CD1c-positive myeloid dendritic cell (primary cell): ENCODE results near the gene CFAP161.

Experiments
- DNase-seq: peaks from one replicate; pipeline ENCODE4 v3.0.0-alpha.2; 2016; ENCODE audit errors: extremely low spot score

The CFAP161 gene

DNA sequence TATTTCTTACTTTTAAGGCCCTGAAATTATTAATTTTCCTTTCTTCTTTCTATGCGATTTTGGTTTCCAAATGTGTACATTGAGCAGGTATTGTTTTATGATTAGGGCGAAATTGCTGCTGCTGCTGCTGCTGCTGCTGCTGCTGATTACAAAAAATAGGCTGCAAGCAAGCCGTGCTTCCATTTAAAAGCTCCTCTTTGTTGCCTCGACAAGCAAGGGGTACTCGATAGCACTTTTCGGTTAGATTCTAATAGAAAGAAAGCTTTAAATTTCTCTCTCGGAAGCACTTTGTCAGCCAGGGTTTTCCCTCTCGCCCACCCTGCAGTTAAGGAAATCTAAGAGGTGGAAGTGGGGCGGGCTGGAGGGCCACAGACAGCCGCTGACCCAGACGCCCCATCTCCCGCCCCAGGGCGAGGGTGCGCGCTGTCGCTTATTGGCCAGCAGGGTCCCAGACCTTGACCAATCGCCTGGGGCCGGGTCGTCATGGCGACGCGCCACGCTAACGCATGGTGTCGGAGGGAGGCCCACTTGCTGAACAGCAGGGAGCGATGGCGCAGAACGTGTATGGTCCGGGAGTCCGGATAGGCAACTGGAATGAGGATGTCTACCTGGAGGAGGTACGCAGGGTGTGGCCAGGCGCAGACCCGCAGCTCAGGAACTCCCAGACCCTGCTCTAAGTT lies at the start of gene CFAP161:
TSS of gene CFAP161 (plus strand) at position 489 of the 680 bp plus-strand sequence. CDS start at position 549, 60 bp downstream.
- peak; percentile 34 for DNase-seq

- DNase-seq, result no peak
Measured at GRCh38 chr15:81084716-81085115, 49.4 kb upstream of the CFAP161 start.

DNA sequence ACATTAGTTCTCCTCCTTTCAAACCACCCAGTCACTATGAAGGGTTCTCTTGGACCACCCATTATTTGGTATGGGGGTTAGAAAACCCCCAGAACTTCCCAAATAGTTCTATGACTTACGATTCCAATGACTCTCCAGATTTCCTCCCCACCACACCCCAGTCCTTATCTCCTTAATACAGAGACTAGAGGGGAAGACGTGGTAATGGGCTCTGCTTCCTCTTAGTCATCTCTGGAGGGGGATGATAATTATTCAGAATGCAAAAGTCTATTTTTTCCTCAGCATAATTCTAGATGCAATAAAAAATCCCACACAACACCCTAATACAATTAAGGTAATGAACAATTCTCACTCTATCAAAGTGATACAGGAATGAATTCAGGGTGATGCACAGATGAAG lies 48.9 kb upstream of the CFAP161 start:
- no peak for DNase-seq

DNA sequence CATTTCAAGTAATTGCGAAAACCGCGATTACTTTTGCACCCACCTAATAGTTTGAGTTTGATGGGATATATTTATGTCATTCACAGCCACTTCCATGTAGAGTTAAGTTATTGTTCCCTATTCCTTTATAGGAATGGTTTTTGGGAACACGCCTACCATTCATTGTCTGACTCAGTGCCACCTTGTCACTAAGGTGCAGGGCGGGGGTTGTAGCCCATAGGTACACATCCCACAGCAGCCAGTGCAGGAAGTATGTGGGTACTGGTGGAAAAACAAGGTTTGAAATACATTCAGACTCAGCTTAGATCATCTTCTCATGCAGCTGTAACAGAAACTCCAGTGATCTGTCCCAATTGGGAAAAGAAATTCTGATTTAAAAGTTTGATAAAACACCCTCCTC lies 48.2 kb upstream of the CFAP161 start:
- DNase-seq, result no peak

DNA sequence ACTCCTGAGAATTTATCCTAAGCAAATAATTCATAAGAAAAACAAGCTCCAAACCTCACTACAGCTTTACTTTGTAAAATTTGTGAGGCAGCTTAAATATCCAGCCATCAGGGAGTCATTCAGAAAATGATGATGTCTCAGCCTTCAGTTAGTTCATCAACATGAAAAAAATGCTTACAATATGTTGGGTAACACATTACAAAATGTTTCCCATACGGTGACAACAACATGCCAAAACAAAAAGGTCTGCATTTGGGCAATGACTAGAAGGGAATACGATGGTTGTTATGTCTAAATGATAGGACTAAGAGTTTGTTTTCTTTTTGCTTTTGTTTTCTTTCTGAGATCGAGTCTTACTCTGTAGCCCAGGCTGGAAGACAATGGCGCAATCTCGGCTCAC lies 47.0 kb upstream of the CFAP161 start:
- DNase-seq, result no peak

DNA sequence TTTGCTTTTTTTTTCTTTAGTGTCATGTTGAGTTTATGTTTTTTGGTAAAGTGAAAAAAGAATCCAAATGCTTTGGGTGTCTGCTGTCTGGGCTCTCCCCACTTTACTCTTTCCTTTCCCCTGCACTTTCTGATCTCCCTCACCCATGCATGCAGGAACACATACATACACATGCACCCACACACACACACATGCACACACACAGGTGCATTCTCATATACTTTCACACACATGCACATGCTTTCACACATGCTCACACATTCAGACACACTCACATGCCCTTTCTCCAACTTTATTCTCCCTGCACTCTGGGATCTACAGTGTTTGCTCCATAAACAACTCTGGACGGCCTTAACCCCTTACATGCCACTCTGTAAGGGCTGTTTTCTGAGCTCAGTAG lies 46.4 kb upstream of the CFAP161 start:
- DNase-seq, result no peak

GRCh38 chr15:81088470-81089013 lies 45.5 kb upstream of the CFAP161 start:
- no peak for DNase-seq

- DNase-seq, result peak; percentile 7
Measured at GRCh38 chr15:81091889-81092558, 42.0 kb upstream of the CFAP161 start.

- peak; percentile 44 for DNase-seq
Measured at GRCh38 chr15:81092559-81092902, 41.5 kb upstream of the CFAP161 start.

GRCh38 chr15:81093961-81094360 lies 40.1 kb upstream of the CFAP161 start:
- DNase-seq, result no peak

DNA sequence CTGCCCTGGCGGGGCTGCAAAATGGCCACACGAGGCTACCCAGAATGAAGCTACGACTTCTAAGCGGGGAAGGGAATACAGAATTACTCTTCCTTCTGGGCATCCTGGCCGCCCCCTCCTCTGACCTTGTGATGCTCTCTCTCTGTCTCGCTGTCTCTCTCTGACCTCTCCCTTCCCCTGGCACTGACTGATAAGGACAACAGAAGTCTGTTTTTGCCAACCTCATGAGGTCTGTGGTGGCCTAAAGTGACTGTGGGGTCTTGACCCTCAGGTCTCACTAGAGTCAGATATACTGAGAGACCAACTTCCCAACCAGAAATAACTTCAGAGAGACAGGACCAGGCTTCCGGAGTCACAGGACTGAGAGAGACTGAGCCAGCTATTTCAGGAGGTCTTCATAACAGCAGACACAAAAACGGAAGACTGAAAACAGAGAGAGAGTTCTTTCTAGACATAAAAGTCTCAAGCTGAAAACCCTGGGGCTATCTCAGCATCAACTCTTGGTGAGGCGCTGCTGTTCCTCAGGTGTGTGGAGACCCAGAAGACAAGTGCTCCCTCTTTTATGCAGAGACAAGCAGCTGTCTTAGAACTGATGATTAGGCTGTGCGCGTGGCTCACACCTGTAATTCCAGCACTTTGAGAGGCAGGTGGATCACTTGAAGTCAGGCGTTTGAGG lies 38.2 kb upstream of the CFAP161 start:
- no peak for DNase-seq

DNA sequence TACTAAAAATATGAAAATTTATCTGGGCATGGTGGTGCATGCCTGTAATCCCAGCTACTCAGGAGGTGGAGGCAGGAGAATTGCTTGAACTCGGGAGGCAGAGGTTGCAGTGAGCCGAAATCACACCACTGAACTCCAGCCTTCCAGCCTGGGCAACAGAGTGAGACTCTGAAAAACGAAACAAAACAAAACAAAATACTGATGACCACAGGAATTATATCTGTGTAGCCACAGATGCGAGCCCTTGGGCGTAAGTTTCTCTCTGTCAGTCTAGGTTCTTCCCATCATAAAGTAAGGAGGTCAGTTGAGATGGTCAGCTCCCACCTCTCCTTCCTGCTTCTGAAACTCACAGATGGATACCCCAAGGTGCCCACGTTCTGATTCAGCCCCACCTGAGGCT lies 37.7 kb upstream of the CFAP161 start:
- DNase-seq, result no peak

DNA sequence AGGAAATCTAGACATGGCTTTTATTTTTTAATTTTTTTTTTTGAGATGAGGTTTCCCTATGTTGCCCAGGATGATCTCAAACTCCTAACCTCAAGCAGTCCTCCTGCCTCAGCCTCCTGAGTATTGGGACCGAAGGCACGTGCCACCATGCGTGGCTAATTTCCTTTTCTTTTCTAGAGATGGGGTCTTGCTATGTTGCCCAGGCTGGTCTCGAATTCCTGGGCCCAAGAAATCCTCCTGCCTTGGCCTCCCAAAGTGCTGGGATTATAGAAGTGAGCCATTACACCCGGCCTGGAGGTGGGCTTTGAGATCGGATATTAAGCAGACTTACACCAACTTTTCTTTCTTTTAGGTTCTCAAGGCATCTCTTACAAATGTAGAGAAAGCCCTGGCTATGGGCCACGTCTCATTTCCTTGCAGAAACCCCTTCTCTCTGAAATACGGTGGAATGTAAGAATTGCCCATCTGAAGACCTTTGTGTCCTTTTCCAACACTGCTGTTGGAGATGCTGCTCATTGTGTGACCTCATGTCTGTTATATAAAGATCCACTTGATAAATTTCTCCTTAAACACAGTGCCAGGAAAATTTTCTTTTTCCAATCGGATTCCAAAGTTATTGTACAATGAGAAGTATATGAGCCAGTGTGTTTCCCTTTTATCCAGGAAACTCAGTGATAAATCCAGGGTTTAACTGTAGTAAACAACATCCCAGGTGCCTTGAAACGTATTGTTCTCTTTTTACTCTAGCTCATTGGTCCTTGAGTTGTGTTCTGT lies 36.8 kb upstream of the CFAP161 start:
- DNase-seq, result no peak

- DNase-seq, result no peak
Measured at GRCh38 chr15:81097890-81098280, 36.2 kb upstream of the CFAP161 start.

- DNase-seq, result no peak
Measured at GRCh38 chr15:81098349-81098748, 35.7 kb upstream of the CFAP161 start.

DNA sequence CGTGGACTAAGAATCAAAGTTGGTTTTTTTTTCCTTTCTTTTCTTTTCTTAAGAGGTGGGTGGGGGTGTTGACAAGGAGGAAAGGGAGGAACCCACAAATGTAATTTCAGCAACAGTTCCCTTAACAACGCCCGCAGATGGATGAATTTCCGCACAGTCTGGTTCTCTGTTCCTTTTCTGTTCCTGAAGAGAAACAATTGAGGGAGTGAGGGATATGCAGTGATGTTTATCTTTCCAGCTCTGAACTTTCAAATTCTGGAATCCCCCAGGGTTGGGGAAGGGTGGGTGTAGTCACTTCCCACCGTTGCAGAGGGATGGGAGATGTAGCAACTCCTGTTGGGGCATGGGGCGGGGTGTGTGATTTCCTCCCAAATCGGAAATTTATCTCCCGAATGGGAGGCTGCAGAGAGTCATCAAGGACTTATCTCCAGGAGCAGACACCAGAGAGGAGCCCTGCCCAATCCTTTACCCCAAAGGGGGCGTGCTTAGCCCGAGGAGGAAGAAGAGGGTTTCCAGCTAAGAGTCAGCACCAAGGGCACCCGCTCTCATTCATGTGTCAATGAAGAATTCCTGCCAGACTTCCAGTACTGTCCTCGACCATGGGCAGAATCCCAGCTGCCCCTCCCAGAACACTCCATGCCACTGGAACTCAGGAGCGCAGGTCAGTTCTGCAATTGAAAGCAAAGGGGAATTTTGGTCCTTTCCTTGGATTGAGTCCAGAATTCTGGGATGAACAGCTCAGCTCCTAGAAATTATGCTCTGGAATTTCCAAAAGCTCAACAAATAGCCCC lies 35.0 kb upstream of the CFAP161 start:
- DNase-seq, result peak; percentile 79

- no peak for DNase-seq
Measured at GRCh38 chr15:81101894-81102815, 31.9 kb upstream of the CFAP161 start.

- no peak for DNase-seq
Measured at GRCh38 chr15:81103857-81104256, 30.2 kb upstream of the CFAP161 start.

DNA sequence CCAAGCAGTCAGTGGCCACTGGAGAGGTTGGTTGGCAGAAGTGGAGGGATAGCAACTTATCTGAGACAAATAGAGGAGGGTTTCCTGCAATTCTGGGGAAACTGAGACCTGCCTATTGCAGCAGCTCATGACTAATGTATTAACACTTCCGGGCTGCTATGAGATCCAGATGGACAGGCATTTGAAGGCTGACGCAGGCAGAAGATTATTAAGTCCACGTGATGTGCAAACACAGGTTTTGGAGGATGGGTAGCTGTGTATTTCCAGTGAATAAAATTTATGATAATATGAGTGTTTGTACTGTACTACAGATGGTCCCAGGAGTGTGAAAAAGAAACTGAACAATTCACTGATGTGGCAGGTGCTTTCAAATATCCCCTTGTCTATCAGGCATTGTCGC lies 28.5 kb upstream of the CFAP161 start:
- no peak for DNase-seq

DNA sequence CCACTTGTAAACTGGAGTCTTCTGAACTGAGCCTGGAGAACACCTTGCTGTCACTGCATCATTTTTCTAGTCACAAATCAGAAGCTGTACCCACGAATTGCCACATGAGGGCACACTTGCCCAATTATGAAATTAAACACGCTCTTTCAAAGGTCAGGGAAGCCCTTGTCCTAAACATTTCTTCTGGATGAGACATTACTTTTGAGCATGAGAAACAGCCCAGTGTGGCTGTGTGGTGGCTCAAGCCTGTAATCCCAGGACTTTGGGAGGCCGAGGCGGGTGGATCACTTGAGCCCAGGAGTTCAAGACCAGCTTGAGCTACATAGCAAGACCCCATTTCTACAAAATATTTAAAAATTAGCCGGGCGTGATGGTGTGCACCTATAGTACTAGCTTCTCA lies 27.5 kb upstream of the CFAP161 start:
- peak; percentile 73 for DNase-seq
